ENCODE measurements around the gene TMEM50B.

TMEM50B gene

GRCh38 chr21:33495743-33496142 is 16.0 kb upstream of the TMEM50B start:
- Histone ChIP-seq H3K36me3 (ENCODE audit: control insufficient read depth, insufficient read depth, low read length) (no peaks in the 10 kb centered on the region), H3K4me1 (ENCODE audit: control insufficient read depth, insufficient read depth, low read length) (peaks cover 3% of the 10 kb centered on the region), H3K4me3 (ENCODE audit: low read depth, low read length) (no peak overlapping the region), H3K9ac (ENCODE audit: low read length) (no peak overlapping the region), H3K27me3 (ENCODE audit: control insufficient read depth, insufficient read depth, low read length) (no peaks in the 10 kb centered on the region), H3K9me3 (ENCODE audit: control insufficient read depth, insufficient read depth, low read depth, low read length) (no peaks in the 10 kb centered on the region), H3K27ac (ENCODE audit: low read depth, low read length) (no peak overlapping the region)

GRCh38 chr21:33493756-33494155 is 14.0 kb upstream of the TMEM50B start:
- Histone ChIP-seq H3K36me3 (ENCODE audit: control insufficient read depth, insufficient read depth, low read length) (no peaks in the 10 kb centered on the region), H3K9me3 (ENCODE audit: control insufficient read depth, insufficient read depth, low read depth, low read length) (no peaks in the 10 kb centered on the region), H3K4me1 (ENCODE audit: control insufficient read depth, insufficient read depth, low read length) (peaks cover 4% of the 10 kb centered on the region), H3K4me3 (ENCODE audit: low read depth, low read length) (no peak overlapping the region), H3K27ac (ENCODE audit: low read depth, low read length) (no peak overlapping the region), H3K9ac (ENCODE audit: low read length) (no peak overlapping the region), H3K27me3 (ENCODE audit: control insufficient read depth, insufficient read depth, low read length) (no peaks in the 10 kb centered on the region)

- Histone ChIP-seq H3K27me3 (ENCODE audit: control insufficient read depth, insufficient read depth, low read length) (no peaks in the 10 kb centered on the region), H3K36me3 (ENCODE audit: control insufficient read depth, insufficient read depth, low read length) (no peaks in the 10 kb centered on the region), H3K9ac (ENCODE audit: low read length) (no peak overlapping the region), H3K9me3 (ENCODE audit: control insufficient read depth, insufficient read depth, low read depth, low read length) (no peaks in the 10 kb centered on the region), H3K4me1 (ENCODE audit: control insufficient read depth, insufficient read depth, low read length) (peaks cover 4% of the 10 kb centered on the region), H3K4me3 (ENCODE audit: low read depth, low read length) (no peak overlapping the region), H3K27ac (ENCODE audit: low read depth, low read length) (no peak overlapping the region)
Observed at GRCh38 chr21:33492571-33492970, 12.8 kb upstream of the TMEM50B start.

DNA sequence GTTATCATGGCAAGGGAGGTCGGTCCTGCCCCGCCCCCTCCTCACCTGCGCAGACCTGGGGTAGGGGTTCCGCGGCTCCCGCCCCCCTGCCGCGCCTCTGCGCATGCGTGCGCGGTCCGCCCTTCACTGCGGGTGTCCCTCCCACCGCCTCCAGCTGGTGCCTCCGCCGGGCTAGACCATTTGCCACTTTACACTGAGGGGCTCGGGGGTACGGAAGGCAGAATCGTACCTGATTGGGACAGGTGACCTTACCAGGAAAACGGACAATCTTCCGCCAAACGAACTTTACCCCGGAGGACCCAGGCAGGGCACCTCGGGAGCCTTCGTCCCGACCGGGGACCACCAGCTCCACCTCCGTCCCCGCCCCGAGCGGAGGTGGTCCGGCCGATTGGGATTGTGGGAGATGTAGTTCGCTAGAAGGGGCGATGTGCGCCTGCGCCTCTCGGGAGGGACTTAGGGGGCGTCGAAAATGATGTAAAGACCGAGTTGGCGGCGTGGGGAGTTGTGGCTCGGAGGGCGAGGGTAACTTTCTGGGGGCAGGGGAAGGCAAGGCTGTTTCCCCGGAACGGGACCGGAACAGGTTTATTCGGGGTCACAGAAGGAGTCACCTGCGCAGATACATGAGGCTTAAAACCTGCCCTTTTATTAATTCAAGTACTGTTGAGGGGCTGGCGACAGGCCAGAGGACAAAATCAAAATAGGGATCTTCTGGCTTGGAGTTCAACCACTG is 11.8 kb upstream of the TMEM50B start, which contains the start of gene DNAJC28:
Gene DNAJC28, minus strand, starts transcription at position 344 of the 730 bp plus-strand sequence. CDS start 2,323 bp downstream, outside the sequence.
- H3K36me3 ChIP-seq (ENCODE audit: control insufficient read depth, insufficient read depth, low read length) = no peaks in the 10 kb centered on the region
- no peaks in the 10 kb centered on the region for H3K27me3 ChIP-seq (ENCODE audit: control insufficient read depth, insufficient read depth, low read length)
- H3K4me3 ChIP-seq (ENCODE audit: low read depth, low read length) = peak within 1 kb of the TSS; percentile 83
- peaks cover 4% of the 10 kb centered on the region for H3K4me1 ChIP-seq (ENCODE audit: control insufficient read depth, insufficient read depth, low read length)
- H3K9ac ChIP-seq (ENCODE audit: low read length) = peak within 1 kb of the TSS; percentile 85
- H3K27ac ChIP-seq (ENCODE audit: low read depth, low read length) = peak within 1 kb of the TSS; percentile 42; the same call in 1 of the 2 replicates
- H3K9me3 ChIP-seq (ENCODE audit: control insufficient read depth, insufficient read depth, low read depth, low read length) = no peaks in the 10 kb centered on the region

DNA sequence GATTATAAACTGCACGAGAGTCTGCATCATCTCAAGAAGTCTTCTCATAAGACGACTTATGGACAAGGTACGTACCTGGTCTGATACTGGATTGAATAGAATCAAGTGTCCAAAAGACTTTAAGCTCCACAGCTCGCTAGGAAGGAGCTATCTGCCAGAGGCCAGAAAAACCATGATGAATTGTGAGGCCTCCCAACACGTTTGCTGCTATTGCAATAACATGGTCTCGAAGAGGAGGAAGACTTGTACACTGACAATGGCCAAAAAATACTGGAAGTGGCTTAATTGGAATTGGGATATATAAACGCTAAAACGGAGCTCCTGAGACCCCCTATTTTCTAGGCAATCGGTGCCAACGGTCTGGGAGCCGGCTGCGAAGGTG is 11.2 kb upstream of the TMEM50B start:
- no peak overlapping the region for H3K9ac ChIP-seq (ENCODE audit: low read length)
- H3K4me1 ChIP-seq (ENCODE audit: control insufficient read depth, insufficient read depth, low read length) = peaks cover 4% of the 10 kb centered on the region
- H3K27ac ChIP-seq (ENCODE audit: low read depth, low read length) = no peak overlapping the region
- H3K36me3 ChIP-seq (ENCODE audit: control insufficient read depth, insufficient read depth, low read length) = no peaks in the 10 kb centered on the region
- H3K9me3 ChIP-seq (ENCODE audit: control insufficient read depth, insufficient read depth, low read depth, low read length) = no peaks in the 10 kb centered on the region
- no peaks in the 10 kb centered on the region for H3K27me3 ChIP-seq (ENCODE audit: control insufficient read depth, insufficient read depth, low read length)
- peak overlapping the region; percentile 83 for H3K4me3 ChIP-seq (ENCODE audit: low read depth, low read length)

GRCh38 chr21:33488936-33489335 is 9.2 kb upstream of the TMEM50B start:
- no peaks in the 10 kb centered on the region for H3K36me3 ChIP-seq (ENCODE audit: control insufficient read depth, insufficient read depth, low read length)
- no peak overlapping the region for H3K27ac ChIP-seq (ENCODE audit: low read depth, low read length)
- no peak overlapping the region for H3K4me3 ChIP-seq (ENCODE audit: low read depth, low read length)
- peaks cover 4% of the 10 kb centered on the region for H3K4me1 ChIP-seq (ENCODE audit: control insufficient read depth, insufficient read depth, low read length)
- H3K27me3 ChIP-seq (ENCODE audit: control insufficient read depth, insufficient read depth, low read length) = no peaks in the 10 kb centered on the region
- H3K9me3 ChIP-seq (ENCODE audit: control insufficient read depth, insufficient read depth, low read depth, low read length) = no peaks in the 10 kb centered on the region
- no peak overlapping the region for H3K9ac ChIP-seq (ENCODE audit: low read length)

DNA sequence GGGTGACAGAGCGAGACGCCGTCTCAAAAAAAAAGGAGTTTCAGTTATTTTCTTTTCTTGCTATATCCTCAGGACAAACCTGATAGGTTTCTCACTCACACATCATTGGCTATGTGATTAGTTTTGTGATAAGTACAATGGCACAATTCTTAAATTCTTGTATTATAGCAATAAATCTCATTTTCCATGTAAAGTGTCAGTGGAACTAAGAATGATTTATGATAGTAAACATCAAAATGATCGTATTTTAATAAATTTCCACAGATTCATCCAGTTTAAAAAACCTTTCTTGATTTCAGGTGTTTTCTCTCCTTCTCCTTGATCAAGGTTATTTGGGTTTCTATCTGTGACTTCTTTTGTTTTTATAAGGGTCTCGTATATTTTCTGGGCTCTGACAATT is 8.2 kb upstream of the TMEM50B start:
- no peak overlapping the region for H3K4me3 ChIP-seq (ENCODE audit: low read depth, low read length)
- H3K36me3 ChIP-seq (ENCODE audit: control insufficient read depth, insufficient read depth, low read length) = no peaks in the 10 kb centered on the region
- no peaks in the 10 kb centered on the region for H3K9me3 ChIP-seq (ENCODE audit: control insufficient read depth, insufficient read depth, low read depth, low read length)
- H3K9ac ChIP-seq (ENCODE audit: low read length) = no peak overlapping the region
- H3K27me3 ChIP-seq (ENCODE audit: control insufficient read depth, insufficient read depth, low read length) = no peaks in the 10 kb centered on the region
- no peak overlapping the region for H3K27ac ChIP-seq (ENCODE audit: low read depth, low read length)
- H3K4me1 ChIP-seq (ENCODE audit: control insufficient read depth, insufficient read depth, low read length) = peaks cover 4% of the 10 kb centered on the region

DNA sequence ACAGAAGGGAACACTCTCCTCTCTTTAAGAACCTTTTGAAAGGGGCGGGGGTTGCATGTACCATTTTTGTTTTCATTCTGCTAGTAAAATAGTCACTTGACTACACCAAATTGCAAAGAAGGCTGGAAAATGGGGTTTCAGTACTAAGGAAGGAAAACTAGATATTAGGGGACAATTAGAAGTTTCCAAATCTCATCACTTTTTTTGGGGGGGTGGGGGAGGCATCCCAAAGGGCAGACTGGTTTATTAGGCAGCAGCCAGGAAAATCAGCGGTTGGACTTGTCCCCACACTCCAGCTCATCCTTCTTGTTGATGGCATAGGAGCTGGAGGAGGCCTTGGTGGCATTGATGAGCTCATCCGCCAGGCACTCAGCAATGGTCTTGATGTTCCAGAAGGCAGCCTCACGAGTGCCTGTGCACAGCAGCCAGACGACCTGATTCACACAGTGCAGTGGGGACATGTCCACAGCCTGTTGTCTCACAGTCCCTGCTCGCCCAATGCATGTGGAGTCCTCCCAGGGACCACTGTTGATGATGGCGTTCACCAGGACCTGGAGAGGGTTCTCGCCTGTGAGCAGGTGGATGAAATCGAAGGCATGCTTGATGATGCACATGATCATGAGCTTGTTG is 1.7 kb upstream of the TMEM50B start:
- H3K4me1 ChIP-seq (ENCODE audit: control insufficient read depth, insufficient read depth, low read length) = peaks cover 5% of the 10 kb centered on the region; the same call in 1 of the 2 replicates
- H3K36me3 ChIP-seq (ENCODE audit: control insufficient read depth, insufficient read depth, low read length) = no peaks in the 10 kb centered on the region
- H3K27me3 ChIP-seq (ENCODE audit: control insufficient read depth, insufficient read depth, low read length) = no peaks in the 10 kb centered on the region
- no peak overlapping the region for H3K9ac ChIP-seq (ENCODE audit: low read length)
- H3K4me3 ChIP-seq (ENCODE audit: low read depth, low read length) = no peak overlapping the region
- H3K27ac ChIP-seq (ENCODE audit: low read depth, low read length) = no peak overlapping the region
- H3K9me3 ChIP-seq (ENCODE audit: control insufficient read depth, insufficient read depth, low read depth, low read length) = no peaks in the 10 kb centered on the region

- Histone ChIP-seq H3K27ac (ENCODE audit: low read depth, low read length) (peak overlapping the region; percentile 30; the same call in 1 of the 2 replicates), H3K27me3 (ENCODE audit: control insufficient read depth, insufficient read depth, low read length) (no peaks in the 10 kb centered on the region), H3K9me3 (ENCODE audit: control insufficient read depth, insufficient read depth, low read depth, low read length) (no peaks in the 10 kb centered on the region), H3K4me3 (ENCODE audit: low read depth, low read length) (peak overlapping the region; percentile 83), H3K9ac (ENCODE audit: low read length) (peak overlapping the region; percentile 71), H3K4me1 (ENCODE audit: control insufficient read depth, insufficient read depth, low read length) (peaks cover 5% of the 10 kb centered on the region; the same call in 1 of the 2 replicates), H3K36me3 (ENCODE audit: control insufficient read depth, insufficient read depth, low read length) (no peaks in the 10 kb centered on the region)
Observed at GRCh38 chr21:33480481-33481103, 818 bp upstream of the TMEM50B start.

DNA sequence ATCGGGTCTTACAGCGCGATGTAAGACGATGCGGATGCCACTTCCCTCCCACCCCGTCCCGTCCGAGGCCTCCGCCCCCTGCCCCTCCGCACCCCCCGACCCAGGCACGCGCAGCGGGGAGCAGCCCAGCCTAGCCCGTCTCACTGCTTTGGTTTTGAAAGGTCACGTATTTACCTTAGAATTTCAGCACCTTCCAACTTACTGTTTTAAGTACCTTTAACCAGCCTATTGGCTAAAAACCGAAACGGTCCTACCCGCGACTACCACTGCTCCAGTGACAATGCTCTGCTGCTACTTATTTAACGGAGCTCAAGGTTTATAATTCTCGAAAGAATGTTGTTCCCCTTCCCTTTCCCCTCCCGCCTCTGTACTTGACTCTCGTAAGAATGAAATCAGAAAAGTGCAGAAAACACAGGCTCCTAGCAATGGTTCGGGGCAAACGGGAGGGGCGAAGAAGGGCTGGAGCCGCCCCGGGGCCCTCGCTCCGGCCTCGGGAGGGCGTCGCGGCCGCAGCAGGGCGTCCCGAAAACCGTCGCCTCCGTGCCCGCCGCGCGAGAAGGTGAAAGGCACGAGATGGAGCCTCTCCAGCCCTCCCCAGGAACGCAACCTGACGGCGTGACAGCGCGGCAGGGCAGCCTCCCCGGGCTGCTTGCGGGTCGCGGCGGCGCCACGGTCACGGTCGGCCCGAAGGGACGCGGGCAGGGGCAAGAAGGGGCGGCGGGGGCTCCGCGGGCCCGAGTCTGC is 667 bp downstream of the TMEM50B start:
- Histone ChIP-seq H3K36me3 (ENCODE audit: control insufficient read depth, insufficient read depth, low read length) (no peaks in the 10 kb centered on the region), H3K27me3 (ENCODE audit: control insufficient read depth, insufficient read depth, low read length) (no peaks in the 10 kb centered on the region), H3K4me3 (ENCODE audit: low read depth, low read length) (peak overlapping the region; percentile 83), H3K27ac (ENCODE audit: low read depth, low read length) (peak overlapping the region; percentile 2; the same call in 1 of the 2 replicates), H3K4me1 (ENCODE audit: control insufficient read depth, insufficient read depth, low read length) (peaks cover 5% of the 10 kb centered on the region; the same call in 1 of the 2 replicates), H3K9me3 (ENCODE audit: control insufficient read depth, insufficient read depth, low read depth, low read length) (no peaks in the 10 kb centered on the region), H3K9ac (ENCODE audit: low read length) (peak overlapping the region; percentile 71)

Measured in HUES6 (cell line).